Neural cell (in vitro differentiated cells): ENCODE measurements around the gene NCAM1.

ENCODE experiments used
- EP300 ChIP-seq: fragments of 450-650 bp; conservative IDR thresholded peaks from 2 replicates; pipeline ENCODE4 v1.6.1; 2014; ENCODE audit warnings: antibody characterized with exemption, mild to moderate bottlenecking, moderate library complexity; ENCODE audit not compliant: poor library complexity, severe bottlenecking
- EZH2 ChIP-seq: fragments of 200-600, 300-800 bp; shearing (Covaris generic), sonication (generic); IDR thresholded peaks from 2 replicates; pipeline ENCODE4 v1.6.1; 2014; ENCODE audit warnings: antibody characterized with exemption, low read length, borderline replicate concordance, mild to moderate bottlenecking; ENCODE audit not compliant: insufficient read depth, poor library complexity, severe bottlenecking
- POLR2AphosphoS5 ChIP-seq: IDR thresholded peaks from 2 replicates; pipeline ENCODE4 v1.6.1; 2012
- TAF1 ChIP-seq: IDR thresholded peaks from 2 replicates; pipeline ENCODE4 v1.6.1; 2012; ENCODE audit warnings: low read depth
- TF ChIP-seq, protein P1 (sequence below): fragments of 450-650 bp; IDR thresholded peaks from 2 replicates; pipeline ENCODE4 v1.5.1; 2014; ENCODE audit warnings: antibody characterized with exemption, mild to moderate bottlenecking, moderate library complexity; ENCODE audit not compliant: poor library complexity, severe bottlenecking
- TF ChIP-seq, protein P2 (sequence below): IDR thresholded peaks from 2 replicates; pipeline ENCODE4 v1.6.1; 2012; ENCODE audit warnings: borderline replicate concordance

DNA sequence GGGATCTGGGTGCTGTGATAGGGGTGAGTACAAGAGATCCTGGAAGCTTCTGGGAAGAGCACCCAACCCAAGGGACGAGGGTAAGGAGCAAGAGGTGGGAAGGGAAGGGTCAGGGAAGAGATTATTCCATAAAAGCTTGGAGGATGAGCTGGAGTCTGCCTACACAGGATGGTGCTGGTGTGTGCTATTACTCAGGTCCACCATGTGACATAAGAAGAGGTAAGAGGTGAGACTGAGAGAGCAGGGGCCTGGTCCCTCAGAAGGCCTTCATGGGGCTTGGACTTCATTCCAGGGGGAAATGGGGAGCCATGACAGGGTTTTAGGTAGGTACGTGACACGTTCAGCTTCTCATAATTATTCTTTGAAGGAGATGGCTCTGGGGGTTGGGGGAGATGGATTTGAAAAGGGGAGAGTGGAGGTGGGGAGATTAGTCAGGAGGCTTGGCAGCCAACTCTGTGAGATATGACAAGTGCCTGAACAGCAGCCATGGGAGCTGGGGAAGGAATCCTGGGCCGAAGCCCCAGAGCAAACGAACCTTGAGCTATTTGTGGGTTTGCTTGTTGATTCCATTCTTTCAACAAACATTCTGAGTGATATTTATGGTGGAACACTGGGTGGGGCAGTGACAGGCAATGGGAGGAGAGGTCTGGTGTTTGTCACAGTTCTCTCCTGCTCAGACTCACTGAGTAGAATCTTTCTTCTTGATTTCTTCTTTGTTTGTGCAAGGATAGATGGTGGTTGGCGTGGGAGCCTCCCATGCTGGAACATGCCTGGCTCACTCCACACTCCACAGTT is 11.2 kb upstream of the NCAM1 start:
- TF ChIP-seq, protein P1, sequence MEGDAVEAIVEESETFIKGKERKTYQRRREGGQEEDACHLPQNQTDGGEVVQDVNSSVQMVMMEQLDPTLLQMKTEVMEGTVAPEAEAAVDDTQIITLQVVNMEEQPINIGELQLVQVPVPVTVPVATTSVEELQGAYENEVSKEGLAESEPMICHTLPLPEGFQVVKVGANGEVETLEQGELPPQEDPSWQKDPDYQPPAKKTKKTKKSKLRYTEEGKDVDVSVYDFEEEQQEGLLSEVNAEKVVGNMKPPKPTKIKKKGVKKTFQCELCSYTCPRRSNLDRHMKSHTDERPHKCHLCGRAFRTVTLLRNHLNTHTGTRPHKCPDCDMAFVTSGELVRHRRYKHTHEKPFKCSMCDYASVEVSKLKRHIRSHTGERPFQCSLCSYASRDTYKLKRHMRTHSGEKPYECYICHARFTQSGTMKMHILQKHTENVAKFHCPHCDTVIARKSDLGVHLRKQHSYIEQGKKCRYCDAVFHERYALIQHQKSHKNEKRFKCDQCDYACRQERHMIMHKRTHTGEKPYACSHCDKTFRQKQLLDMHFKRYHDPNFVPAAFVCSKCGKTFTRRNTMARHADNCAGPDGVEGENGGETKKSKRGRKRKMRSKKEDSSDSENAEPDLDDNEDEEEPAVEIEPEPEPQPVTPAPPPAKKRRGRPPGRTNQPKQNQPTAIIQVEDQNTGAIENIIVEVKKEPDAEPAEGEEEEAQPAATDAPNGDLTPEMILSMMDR: no peak
- TF ChIP-seq EZH2: no peak
- no peak for TF ChIP-seq TAF1
- TF ChIP-seq EP300: no peak
- TF ChIP-seq, protein P2, sequence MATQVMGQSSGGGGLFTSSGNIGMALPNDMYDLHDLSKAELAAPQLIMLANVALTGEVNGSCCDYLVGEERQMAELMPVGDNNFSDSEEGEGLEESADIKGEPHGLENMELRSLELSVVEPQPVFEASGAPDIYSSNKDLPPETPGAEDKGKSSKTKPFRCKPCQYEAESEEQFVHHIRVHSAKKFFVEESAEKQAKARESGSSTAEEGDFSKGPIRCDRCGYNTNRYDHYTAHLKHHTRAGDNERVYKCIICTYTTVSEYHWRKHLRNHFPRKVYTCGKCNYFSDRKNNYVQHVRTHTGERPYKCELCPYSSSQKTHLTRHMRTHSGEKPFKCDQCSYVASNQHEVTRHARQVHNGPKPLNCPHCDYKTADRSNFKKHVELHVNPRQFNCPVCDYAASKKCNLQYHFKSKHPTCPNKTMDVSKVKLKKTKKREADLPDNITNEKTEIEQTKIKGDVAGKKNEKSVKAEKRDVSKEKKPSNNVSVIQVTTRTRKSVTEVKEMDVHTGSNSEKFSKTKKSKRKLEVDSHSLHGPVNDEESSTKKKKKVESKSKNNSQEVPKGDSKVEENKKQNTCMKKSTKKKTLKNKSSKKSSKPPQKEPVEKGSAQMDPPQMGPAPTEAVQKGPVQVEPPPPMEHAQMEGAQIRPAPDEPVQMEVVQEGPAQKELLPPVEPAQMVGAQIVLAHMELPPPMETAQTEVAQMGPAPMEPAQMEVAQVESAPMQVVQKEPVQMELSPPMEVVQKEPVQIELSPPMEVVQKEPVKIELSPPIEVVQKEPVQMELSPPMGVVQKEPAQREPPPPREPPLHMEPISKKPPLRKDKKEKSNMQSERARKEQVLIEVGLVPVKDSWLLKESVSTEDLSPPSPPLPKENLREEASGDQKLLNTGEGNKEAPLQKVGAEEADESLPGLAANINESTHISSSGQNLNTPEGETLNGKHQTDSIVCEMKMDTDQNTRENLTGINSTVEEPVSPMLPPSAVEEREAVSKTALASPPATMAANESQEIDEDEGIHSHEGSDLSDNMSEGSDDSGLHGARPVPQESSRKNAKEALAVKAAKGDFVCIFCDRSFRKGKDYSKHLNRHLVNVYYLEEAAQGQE: no peak
- no peak for TF ChIP-seq POLR2AphosphoS5
